HepG2 (cell line): ENCODE data around the gene ZC2HC1B. TPM values are rescaled to one million over a fixed set of nuclear protein-coding genes. Genes with fewer than 3 reads are reported as not detected.

Experiments used
- ATAC-seq: fragments of 200-7000 bp; cut with Tn5 transposase; 3 replicates; pipeline ENCODE4 v1.9.1; 2020; ENCODE audit warnings: mild to moderate bottlenecking, moderate library complexity
- BruUV-seq: library from RNA; stranded (reverse); fragments of 400-500 nt; replicated peaks from 2 replicates; lab custom pipeline; 2021; lab: Mats Ljungman, UMichigan
- CTCF ChIA-PET: fragments of 300-600 bp; formaldehyde crosslinking; extraction: SDS; loops from one replicate; lab custom pipeline; 2021; ENCODE audit warnings: low total read pairs, inconsistent platforms, low intra/inter-chr PET ratio; lab: Yijun Ruan, JAX
- POLR2A ChIA-PET: fragments of 350-600 bp; sonication (Branson Sonifier 250); formaldehyde crosslinking; loops from one replicate; lab custom pipeline; 2020; ENCODE audit warnings: antibody characterized with exemption, inconsistent platforms; lab: Yijun Ruan, JAX
- DNase-seq: peaks from one replicate; pipeline ENCODE4 v3.0.0-alpha.2; 2015; ENCODE audit warnings: low spot score
- FAIRE-seq: peaks from 3 replicates; lab custom pipeline; 2011; peaks lifted over from hg19 to GRCh38; lab: Jason Lieb, UNC
- H2AFZ ChIP-seq: one replicate; pipeline ENCODE4 v1.6.1; 2011; ENCODE audit warnings: low read length, inconsistent platforms
- H3K27ac ChIP-seq: fragments of 300-600 bp; 3 replicates; pipeline ENCODE4 v1.8.0; 2011; ENCODE audit warnings: mixed run types, mild to moderate bottlenecking, mixed read lengths, low read length, inconsistent platforms; ENCODE audit not compliant: insufficient read depth; ENCODE audit errors: extremely low read length
- H3K27me3 ChIP-seq, 2 experiments: fragments of 200-600 bp in 1 of 2; 2 replicates in 1 of 2; 3 replicates in 1 of 2; pipeline versions ENCODE4 v1.6.0 to v1.8.0; 2011; ENCODE audit warnings: low read length in 2 of 2, mild to moderate bottlenecking in 2 of 2, moderate library complexity in 2 of 2, inconsistent platforms in 1 of 2; ENCODE audit not compliant: insufficient read depth in 2 of 2, control insufficient read depth in 1 of 2
- H3K36me3 ChIP-seq, 2 experiments: fragments of 200-600 bp in 1 of 2; replicated peaks in 1 of 2; 2 replicates in 1 of 2; 3 replicates in 1 of 2; pipeline versions ENCODE4 v1.5.1 to v1.8.0; 2011; ENCODE audit warnings: low read length in 2 of 2, inconsistent platforms in 1 of 2; ENCODE audit not compliant: insufficient read depth in 2 of 2, control insufficient read depth in 1 of 2
- H3K4me1 ChIP-seq: 2 replicates; pipeline ENCODE4 v1.5.1; 2012; ENCODE audit warnings: low read length, inconsistent platforms; ENCODE audit not compliant: insufficient read depth
- H3K4me2 ChIP-seq: 2 replicates; pipeline ENCODE4 v1.6.0; 2011; ENCODE audit warnings: low read depth, low read length, inconsistent platforms
- H3K4me3 ChIP-seq, 3 experiments: fragments of 200-600 bp in 1 of 3; sonication (generic), shearing (Covaris generic) in 1 of 3; replicated peaks in 1 of 3; 2 replicates each; pipeline ENCODE4 v1.5.1; 2011 to 2016; ENCODE audit warnings: low read length in 3 of 3, inconsistent platforms in 2 of 3, low read depth in 2 of 3, mild to moderate bottlenecking in 2 of 3, control low read depth in 1 of 3, mixed read lengths in 1 of 3; ENCODE audit not compliant: insufficient read depth in 1 of 3
- H3K79me2 ChIP-seq: one replicate; pipeline ENCODE4 v1.6.1; 2011; ENCODE audit warnings: low read length, inconsistent platforms; ENCODE audit not compliant: insufficient read depth
- H3K9ac ChIP-seq: 2 replicates; pipeline ENCODE4 v1.6.0; 2011; ENCODE audit warnings: mild to moderate bottlenecking, low read depth, low read length, inconsistent platforms; ENCODE audit not compliant: insufficient read depth
- H3K9me3 ChIP-seq: 2 replicates; pipeline ENCODE4 v1.5.1; 2012; ENCODE audit warnings: mild to moderate bottlenecking, low read length
- H4K20me1 ChIP-seq: 2 replicates; pipeline ENCODE4 v1.6.0; 2011; ENCODE audit warnings: inconsistent platforms, mild to moderate bottlenecking, low read length, moderate library complexity; ENCODE audit not compliant: insufficient read depth
- MED1 ChIP-seq: sonication (generic); formaldehyde crosslinking; IDR thresholded peaks from 2 replicates; pipeline ENCODE4 v1.4.0; 2020; ENCODE audit warnings: missing genetic modification reagents
- ZNF101 ChIP-seq: sonication (generic); formaldehyde crosslinking; IDR thresholded peaks from 2 replicates; pipeline ENCODE4 v1.4.0; 2020; ENCODE audit warnings: mild to moderate bottlenecking, low read depth, missing genetic modification reagents, borderline replicate concordance
- ZNF44 ChIP-seq: sonication (generic); formaldehyde crosslinking; IDR thresholded peaks from 2 replicates; pipeline ENCODE4 v1.5.1; 2020; ENCODE audit warnings: mild to moderate bottlenecking, missing genetic modification reagents
- WGBS: methylation state at CpG from one replicate; pipeline ENCODE4 v1.1.6; 2017; ENCODE audit warnings: low lambda C conversion rate; 5-methylcytosine and 5-hydroxymethylcytosine counted together
- in situ Hi-C: cut with HindIII; loops from 2 replicates; pipeline ENCODE4 v1.10.0; 2017; ENCODE audit warnings: low pct_unique_long_range_greater_than_20kb; ENCODE audit not compliant: extremely low pct_ligation_motif_present
- intact Hi-C: fragments of 100-400 bp; cut with micrococcal nuclease; formaldehyde crosslinking; loops from one replicate; pipeline ENCODE4 v1.10.0; 2022; ENCODE audit not compliant: unreplicated experiment
- polyA plus RNA-seq, 8 experiments: library from polyadenylated mRNA; depleted of rRNA in 3 of 8; stranded (reverse) in 7 of 8; unstranded in 1 of 8; fragments of >200 nt; fragmentation: Illumina TruSeq in 4 of 8; extraction: Trizol in 4 of 8; gene quantifications; 2 replicates each; pipeline versions ENCODE4 v1.2.1 to v1.2.3, GENCODE V29; 2011 to 2016; ENCODE audit warnings: low read depth in 4 of 8, missing spikeins in 1 of 8, mixed read lengths in 1 of 8; ENCODE audit not compliant: insufficient read depth in 1 of 8
- total RNA-seq, 5 experiments: library from RNA; depleted of rRNA; stranded (reverse); fragments of >200 nt; fragmentation: Illumina TruSeq; extraction: Trizol; gene quantifications; 2 replicates each; pipeline ENCODE4 v1.2.3, GENCODE V29; 2016; ENCODE audit warnings: low read depth in 1 of 5
- TF ChIP-seq, protein P1 (sequence below): IDR thresholded peaks from 2 replicates; pipeline ENCODE4 v1.6.1; 2012; ENCODE audit warnings: inconsistent platforms
- TF ChIP-seq, protein P2 (sequence below): sonication (generic); formaldehyde crosslinking; IDR thresholded peaks from 2 replicates; pipeline ENCODE4 v1.5.1; 2020; ENCODE audit warnings: missing genetic modification reagents, mild to moderate bottlenecking, borderline replicate concordance
- TF ChIP-seq, protein P3 (sequence below): sonication (generic); formaldehyde crosslinking; IDR thresholded peaks from 2 replicates; pipeline ENCODE4 v1.4.0; 2020; ENCODE audit warnings: mild to moderate bottlenecking, missing genetic modification reagents, borderline replicate concordance
- TF ChIP-seq, protein P4 (sequence below): sonication (generic); formaldehyde crosslinking; IDR thresholded peaks from 2 replicates; pipeline ENCODE4 v1.4.0; 2020; ENCODE audit warnings: mild to moderate bottlenecking, missing genetic modification reagents

ZC2HC1B gene
- total and polyA plus RNA-seq, 2 of the 13 experiments (the other 11 are each of a cell fraction or from before 2014, with no cell fraction given), result not detected

DNA sequence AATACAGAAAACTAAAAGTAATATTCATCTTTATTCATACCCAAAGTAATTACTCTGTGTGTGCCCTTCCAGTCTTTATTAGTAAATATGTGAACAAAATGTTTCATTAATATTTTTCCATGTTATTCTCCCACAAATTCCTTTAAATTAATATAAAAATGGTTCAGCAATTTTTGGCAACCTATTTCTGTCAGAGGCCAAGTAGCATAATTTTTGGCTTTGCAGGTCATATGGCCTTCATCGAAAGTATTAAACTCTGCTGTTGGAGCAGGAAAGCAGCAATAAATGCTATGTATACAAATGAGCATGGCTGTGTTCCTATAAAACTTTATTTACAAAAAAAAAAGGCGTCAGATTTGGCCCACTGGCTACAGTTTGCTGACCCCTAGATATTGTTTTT, 16.1 kb downstream of the ZC2HC1B start:
- H4K20me1 ChIP-seq, result no peaks in the 10 kb centered on the region
- no peak for TF ChIP-seq ZNF101
- H2AFZ ChIP-seq, result no peak overlapping the region
- H3K36me3 ChIP-seq, result no peaks in the 10 kb centered on the region
- no peaks in the 10 kb centered on the region for H3K79me2 ChIP-seq
- H3K27me3 ChIP-seq, result no peaks in the 10 kb centered on the region; a peak in 1 of 5 replicates
- H3K27ac ChIP-seq, result no peak overlapping the region
- BruUV-seq, result no TSS peak
- H3K4me3 ChIP-seq, result no peak overlapping the region
- in situ Hi-C loops (no loop called here), intact Hi-C loops (no loop called here)
- no peak for DNase-seq
- WGBS, result 8% methylated on average over 2 of the region's 2 CpGs
- no peaks in the 10 kb centered on the region for H3K4me1 ChIP-seq
- FAIRE-seq, result no peak
- peaks cover 9% of the 10 kb centered on the region for H3K9me3 ChIP-seq
- ATAC-seq, result no peak
- H3K4me2 ChIP-seq, result no peak overlapping the region
- ChIA-PET CTCF (no interaction called here), POLR2A (no interaction called here)
- H3K9ac ChIP-seq, result no peak overlapping the region

DNA sequence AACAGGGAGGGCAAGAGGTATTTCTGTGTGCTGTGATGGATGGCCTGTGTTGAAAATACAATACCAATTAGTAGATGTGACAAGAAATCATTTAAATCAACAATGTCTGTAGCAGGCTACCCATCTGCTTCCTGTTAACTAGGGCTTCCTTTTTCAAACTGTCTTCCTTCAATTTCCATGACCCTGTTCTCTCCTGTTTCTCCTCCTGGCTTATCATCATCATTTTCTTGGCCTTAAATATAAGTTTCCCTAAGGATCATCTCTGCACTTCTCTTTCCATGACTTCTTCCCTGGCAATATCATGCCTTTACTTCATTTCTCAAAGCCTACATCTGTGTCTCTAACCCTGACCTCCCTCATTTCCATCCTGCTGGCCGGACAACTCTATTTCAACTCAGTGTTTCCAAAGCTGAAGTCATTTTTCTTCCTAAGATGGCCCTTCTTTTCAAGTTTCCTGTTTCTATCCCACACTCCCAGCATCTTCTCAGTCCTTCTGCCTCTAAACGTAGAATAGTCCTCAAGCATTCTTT, 18.2 kb downstream of the ZC2HC1B start:
- Histone ChIP-seq H3K27me3 (no peaks in the 10 kb centered on the region; a peak in 1 of 5 replicates), H4K20me1 (no peaks in the 10 kb centered on the region), H3K79me2 (no peaks in the 10 kb centered on the region), H3K9ac (no peak overlapping the region), H3K36me3 (no peaks in the 10 kb centered on the region), H2AFZ (no peak overlapping the region), H3K27ac (no peak overlapping the region), H3K4me1 (no peaks in the 10 kb centered on the region), H3K4me3 (no peak overlapping the region), H3K9me3 (peaks cover 9% of the 10 kb centered on the region), H3K4me2 (no peak overlapping the region)
- no TSS peak for BruUV-seq
- intact Hi-C loops, result no loop called here
- in situ Hi-C loops, result no loop called here
- no peak for ATAC-seq
- FAIRE-seq, result no peak
- ChIA-PET CTCF (no interaction called here), POLR2A (no interaction called here)
- 4% methylated on average over 2 of the region's 2 CpGs for WGBS
- no peak for DNase-seq
- TF ChIP-seq MED1, result no peak
- no peak for TF ChIP-seq ZNF44
- TF ChIP-seq, protein P1, sequence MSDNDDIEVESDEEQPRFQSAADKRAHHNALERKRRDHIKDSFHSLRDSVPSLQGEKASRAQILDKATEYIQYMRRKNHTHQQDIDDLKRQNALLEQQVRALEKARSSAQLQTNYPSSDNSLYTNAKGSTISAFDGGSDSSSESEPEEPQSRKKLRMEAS, result no peak
- TF ChIP-seq, protein P2, sequence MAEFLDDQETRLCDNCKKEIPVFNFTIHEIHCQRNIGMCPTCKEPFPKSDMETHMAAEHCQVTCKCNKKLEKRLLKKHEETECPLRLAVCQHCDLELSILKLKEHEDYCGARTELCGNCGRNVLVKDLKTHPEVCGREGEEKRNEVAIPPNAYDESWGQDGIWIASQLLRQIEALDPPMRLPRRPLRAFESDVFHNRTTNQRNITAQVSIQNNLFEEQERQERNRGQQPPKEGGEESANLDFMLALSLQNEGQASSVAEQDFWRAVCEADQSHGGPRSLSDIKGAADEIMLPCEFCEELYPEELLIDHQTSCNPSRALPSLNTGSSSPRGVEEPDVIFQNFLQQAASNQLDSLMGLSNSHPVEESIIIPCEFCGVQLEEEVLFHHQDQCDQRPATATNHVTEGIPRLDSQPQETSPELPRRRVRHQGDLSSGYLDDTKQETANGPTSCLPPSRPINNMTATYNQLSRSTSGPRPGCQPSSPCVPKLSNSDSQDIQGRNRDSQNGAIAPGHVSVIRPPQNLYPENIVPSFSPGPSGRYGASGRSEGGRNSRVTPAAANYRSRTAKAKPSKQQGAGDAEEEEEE, result no peak
- TF ChIP-seq, protein P3, sequence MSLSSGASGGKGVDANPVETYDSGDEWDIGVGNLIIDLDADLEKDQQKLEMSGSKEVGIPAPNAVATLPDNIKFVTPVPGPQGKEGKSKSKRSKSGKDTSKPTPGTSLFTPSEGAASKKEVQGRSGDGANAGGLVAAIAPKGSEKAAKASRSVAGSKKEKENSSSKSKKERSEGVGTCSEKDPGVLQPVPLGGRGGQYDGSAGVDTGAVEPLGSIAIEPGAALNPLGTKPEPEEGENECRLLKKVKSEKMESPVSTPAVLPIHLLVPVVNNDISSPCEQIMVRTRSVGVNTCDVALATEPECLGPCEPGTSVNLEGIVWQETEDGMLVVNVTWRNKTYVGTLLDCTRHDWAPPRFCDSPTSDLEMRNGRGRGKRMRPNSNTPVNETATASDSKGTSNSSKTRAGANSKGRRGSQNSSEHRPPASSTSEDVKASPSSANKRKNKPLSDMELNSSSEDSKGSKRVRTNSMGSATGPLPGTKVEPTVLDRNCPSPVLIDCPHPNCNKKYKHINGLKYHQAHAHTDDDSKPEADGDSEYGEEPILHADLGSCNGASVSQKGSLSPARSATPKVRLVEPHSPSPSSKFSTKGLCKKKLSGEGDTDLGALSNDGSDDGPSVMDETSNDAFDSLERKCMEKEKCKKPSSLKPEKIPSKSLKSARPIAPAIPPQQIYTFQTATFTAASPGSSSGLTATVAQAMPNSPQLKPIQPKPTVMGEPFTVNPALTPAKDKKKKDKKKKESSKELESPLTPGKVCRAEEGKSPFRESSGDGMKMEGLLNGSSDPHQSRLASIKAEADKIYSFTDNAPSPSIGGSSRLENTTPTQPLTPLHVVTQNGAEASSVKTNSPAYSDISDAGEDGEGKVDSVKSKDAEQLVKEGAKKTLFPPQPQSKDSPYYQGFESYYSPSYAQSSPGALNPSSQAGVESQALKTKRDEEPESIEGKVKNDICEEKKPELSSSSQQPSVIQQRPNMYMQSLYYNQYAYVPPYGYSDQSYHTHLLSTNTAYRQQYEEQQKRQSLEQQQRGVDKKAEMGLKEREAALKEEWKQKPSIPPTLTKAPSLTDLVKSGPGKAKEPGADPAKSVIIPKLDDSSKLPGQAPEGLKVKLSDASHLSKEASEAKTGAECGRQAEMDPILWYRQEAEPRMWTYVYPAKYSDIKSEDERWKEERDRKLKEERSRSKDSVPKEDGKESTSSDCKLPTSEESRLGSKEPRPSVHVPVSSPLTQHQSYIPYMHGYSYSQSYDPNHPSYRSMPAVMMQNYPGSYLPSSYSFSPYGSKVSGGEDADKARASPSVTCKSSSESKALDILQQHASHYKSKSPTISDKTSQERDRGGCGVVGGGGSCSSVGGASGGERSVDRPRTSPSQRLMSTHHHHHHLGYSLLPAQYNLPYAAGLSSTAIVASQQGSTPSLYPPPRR, result no peak
- TF ChIP-seq, protein P4, sequence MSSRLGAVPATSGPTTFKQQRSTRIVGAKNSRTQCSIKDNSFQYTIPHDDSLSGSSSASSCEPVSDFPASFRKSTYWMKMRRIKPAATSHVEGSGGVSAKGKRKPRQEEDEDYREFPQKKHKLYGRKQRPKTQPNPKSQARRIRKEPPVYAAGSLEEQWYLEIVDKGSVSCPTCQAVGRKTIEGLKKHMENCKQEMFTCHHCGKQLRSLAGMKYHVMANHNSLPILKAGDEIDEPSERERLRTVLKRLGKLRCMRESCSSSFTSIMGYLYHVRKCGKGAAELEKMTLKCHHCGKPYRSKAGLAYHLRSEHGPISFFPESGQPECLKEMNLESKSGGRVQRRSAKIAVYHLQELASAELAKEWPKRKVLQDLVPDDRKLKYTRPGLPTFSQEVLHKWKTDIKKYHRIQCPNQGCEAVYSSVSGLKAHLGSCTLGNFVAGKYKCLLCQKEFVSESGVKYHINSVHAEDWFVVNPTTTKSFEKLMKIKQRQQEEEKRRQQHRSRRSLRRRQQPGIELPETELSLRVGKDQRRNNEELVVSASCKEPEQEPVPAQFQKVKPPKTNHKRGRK (CRISPR knock-in tag), result no peak
